ENCODE data around the gene ARHGDIG.

- TF ChIP-seq, protein P1, sequence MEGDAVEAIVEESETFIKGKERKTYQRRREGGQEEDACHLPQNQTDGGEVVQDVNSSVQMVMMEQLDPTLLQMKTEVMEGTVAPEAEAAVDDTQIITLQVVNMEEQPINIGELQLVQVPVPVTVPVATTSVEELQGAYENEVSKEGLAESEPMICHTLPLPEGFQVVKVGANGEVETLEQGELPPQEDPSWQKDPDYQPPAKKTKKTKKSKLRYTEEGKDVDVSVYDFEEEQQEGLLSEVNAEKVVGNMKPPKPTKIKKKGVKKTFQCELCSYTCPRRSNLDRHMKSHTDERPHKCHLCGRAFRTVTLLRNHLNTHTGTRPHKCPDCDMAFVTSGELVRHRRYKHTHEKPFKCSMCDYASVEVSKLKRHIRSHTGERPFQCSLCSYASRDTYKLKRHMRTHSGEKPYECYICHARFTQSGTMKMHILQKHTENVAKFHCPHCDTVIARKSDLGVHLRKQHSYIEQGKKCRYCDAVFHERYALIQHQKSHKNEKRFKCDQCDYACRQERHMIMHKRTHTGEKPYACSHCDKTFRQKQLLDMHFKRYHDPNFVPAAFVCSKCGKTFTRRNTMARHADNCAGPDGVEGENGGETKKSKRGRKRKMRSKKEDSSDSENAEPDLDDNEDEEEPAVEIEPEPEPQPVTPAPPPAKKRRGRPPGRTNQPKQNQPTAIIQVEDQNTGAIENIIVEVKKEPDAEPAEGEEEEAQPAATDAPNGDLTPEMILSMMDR (IDR thresholded peaks at IDR 0.05; ENCODE audit: insufficient read depth, low read length), result no peak
- TF ChIP-seq, protein P2, sequence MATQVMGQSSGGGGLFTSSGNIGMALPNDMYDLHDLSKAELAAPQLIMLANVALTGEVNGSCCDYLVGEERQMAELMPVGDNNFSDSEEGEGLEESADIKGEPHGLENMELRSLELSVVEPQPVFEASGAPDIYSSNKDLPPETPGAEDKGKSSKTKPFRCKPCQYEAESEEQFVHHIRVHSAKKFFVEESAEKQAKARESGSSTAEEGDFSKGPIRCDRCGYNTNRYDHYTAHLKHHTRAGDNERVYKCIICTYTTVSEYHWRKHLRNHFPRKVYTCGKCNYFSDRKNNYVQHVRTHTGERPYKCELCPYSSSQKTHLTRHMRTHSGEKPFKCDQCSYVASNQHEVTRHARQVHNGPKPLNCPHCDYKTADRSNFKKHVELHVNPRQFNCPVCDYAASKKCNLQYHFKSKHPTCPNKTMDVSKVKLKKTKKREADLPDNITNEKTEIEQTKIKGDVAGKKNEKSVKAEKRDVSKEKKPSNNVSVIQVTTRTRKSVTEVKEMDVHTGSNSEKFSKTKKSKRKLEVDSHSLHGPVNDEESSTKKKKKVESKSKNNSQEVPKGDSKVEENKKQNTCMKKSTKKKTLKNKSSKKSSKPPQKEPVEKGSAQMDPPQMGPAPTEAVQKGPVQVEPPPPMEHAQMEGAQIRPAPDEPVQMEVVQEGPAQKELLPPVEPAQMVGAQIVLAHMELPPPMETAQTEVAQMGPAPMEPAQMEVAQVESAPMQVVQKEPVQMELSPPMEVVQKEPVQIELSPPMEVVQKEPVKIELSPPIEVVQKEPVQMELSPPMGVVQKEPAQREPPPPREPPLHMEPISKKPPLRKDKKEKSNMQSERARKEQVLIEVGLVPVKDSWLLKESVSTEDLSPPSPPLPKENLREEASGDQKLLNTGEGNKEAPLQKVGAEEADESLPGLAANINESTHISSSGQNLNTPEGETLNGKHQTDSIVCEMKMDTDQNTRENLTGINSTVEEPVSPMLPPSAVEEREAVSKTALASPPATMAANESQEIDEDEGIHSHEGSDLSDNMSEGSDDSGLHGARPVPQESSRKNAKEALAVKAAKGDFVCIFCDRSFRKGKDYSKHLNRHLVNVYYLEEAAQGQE (IDR thresholded peaks at IDR 0.05; ENCODE audit: insufficient replicate concordance, low read depth), result no peak
- TF ChIP-seq GABPA (IDR thresholded peaks at IDR 0.05; ENCODE audit: low read depth), result no peak
- no peak for TF ChIP-seq POLR2AphosphoS5 (IDR thresholded peaks at IDR 0.05; ENCODE audit: low read depth)
Measured at GRCh38 chr16:293043-293775, 12.8 kb downstream of the ARHGDIG start.

All from HL-60 (cell line).